HCT116 (cell line): ENCODE results near the gene IL22RA1. TPM values are rescaled to one million over a fixed set of nuclear protein-coding genes. Genes with fewer than 3 reads are reported as not detected.

Experiments used
- ATAC-seq: fragments of 200-7000 bp; cut with Tn5 transposase; 2 replicates; pipeline ENCODE4 v1.9.1; 2020; ENCODE audit warnings: mild to moderate bottlenecking, moderate library complexity
- BruUV-seq: library from RNA; stranded (reverse); fragments of 400-500 nt; replicated peaks from 2 replicates; lab custom pipeline; 2021; lab: Mats Ljungman, UMichigan
- CTCF ChIA-PET: fragments of 300-600 bp; sonication (Branson Sonifier 250); formaldehyde crosslinking; loops from one replicate; lab custom pipeline; 2021; ENCODE audit warnings: antibody characterized with exemption; lab: Charles Lee
- POLR2A ChIA-PET: fragments of 300-600, 350-600 bp; sonication (Branson Sonifier 250); formaldehyde crosslinking; loops from one replicate; lab custom pipeline; 2021; ENCODE audit warnings: antibody characterized with exemption; lab: Charles Lee
- RAD21 ChIA-PET, 2 experiments: fragments of 300-600 bp; sonication (Branson Sonifier 250); formaldehyde crosslinking; loops; one replicate each; lab custom pipeline; 2023; ENCODE audit warnings: low total read pairs in 2 of 2; ENCODE audit not compliant: uncharacterized antibody in 2 of 2, unreplicated experiment in 2 of 2, low non-redundant PET in 1 of 2; lab: Charles Lee
- DNase-seq: peaks from one replicate; pipeline ENCODE4 v3.0.0-alpha.2; 2010; ENCODE audit warnings: low read depth, low spot score
- H2AFZ ChIP-seq: fragments of 200-600 bp; shearing (Covaris generic), sonication (generic); 2 replicates; pipeline ENCODE4 v1.6.1; 2017; ENCODE audit warnings: low read depth, mixed run types, mixed read lengths, antibody characterized with exemption, low read length; ENCODE audit not compliant: poor library complexity, severe bottlenecking
- H3K27ac ChIP-seq: 2 replicates; pipeline ENCODE4 v1.5.1; 2012; ENCODE audit warnings: low read depth, low read length
- H3K27me3 ChIP-seq: fragments of 200-600 bp; sonication (generic); 2 replicates; pipeline ENCODE4 v1.6.1; 2016; ENCODE audit warnings: mixed run types, low read length, mixed read lengths; ENCODE audit not compliant: insufficient read depth
- H3K36me3 ChIP-seq, 2 experiments: fragments of 200-500 bp in 1 of 2; fragments of 200-600 bp in 1 of 2; sonication (Bioruptor generic) in 1 of 2; sonication (generic) in 1 of 2; 2 replicates each; pipeline versions ENCODE4 v1.5.1 to v1.6.1; 2014 to 2016; ENCODE audit warnings: low read length in 2 of 2, inconsistent platforms in 1 of 2, mixed read lengths in 1 of 2, mixed run types in 1 of 2; ENCODE audit not compliant: insufficient read depth in 2 of 2, control insufficient read depth in 1 of 2
- H3K4me1 ChIP-seq, 2 experiments: fragments of 200-600 bp in 1 of 2; sonication (generic) in 1 of 2; 2 replicates each; pipeline versions ENCODE4 v1.5.1 to v1.6.1; 2012 to 2017; ENCODE audit warnings: low read length in 2 of 2, inconsistent platforms in 1 of 2, mild to moderate bottlenecking in 1 of 2, mixed read lengths in 1 of 2, mixed run types in 1 of 2, moderate library complexity in 1 of 2; ENCODE audit not compliant: insufficient read depth in 2 of 2, control insufficient read depth in 1 of 2
- H3K4me2 ChIP-seq: fragments of 200-600 bp; sonication (generic); 2 replicates; pipeline ENCODE4 v1.6.1; 2017; ENCODE audit warnings: mixed run types, low read length, mixed read lengths
- H3K4me3 ChIP-seq, 2 experiments: fragments of 200-600 bp in 1 of 2; sonication (generic) in 1 of 2; replicated peaks in 1 of 2; 2 replicates each; pipeline ENCODE4 v1.5.1; 2011 to 2016; ENCODE audit warnings: low read length in 2 of 2, control low read depth in 1 of 2, low read depth in 1 of 2, mild to moderate bottlenecking in 1 of 2, mixed read lengths in 1 of 2, mixed run types in 1 of 2
- H3K79me2 ChIP-seq: fragments of 200-600 bp; sonication (generic); 2 replicates; pipeline ENCODE4 v1.6.1; 2017; ENCODE audit warnings: mild to moderate bottlenecking, mixed run types, low read length, moderate library complexity, mixed read lengths; ENCODE audit not compliant: insufficient read depth
- H3K9ac ChIP-seq: fragments of 200-600 bp; sonication (generic); 2 replicates; pipeline ENCODE4 v1.6.1; 2016; ENCODE audit warnings: low read length, mixed read lengths
- H3K9me2 ChIP-seq: fragments of 200-600 bp; sonication (generic), shearing (Covaris generic); 2 replicates; pipeline ENCODE4 v1.6.1; 2017; ENCODE audit warnings: mixed run types, mild to moderate bottlenecking, moderate library complexity; ENCODE audit not compliant: insufficient read depth
- H3K9me3 ChIP-seq, 2 experiments: fragments of 200-500 bp in 1 of 2; fragments of 200-600 bp in 1 of 2; sonication (Bioruptor generic) in 1 of 2; sonication (generic) in 1 of 2; 2 replicates each; pipeline ENCODE4 v1.6.1; 2014 to 2017; ENCODE audit warnings: low read length in 2 of 2, mixed read lengths in 2 of 2, inconsistent platforms in 1 of 2, low read depth in 1 of 2, mild to moderate bottlenecking in 1 of 2, mixed run types in 1 of 2, moderate library complexity in 1 of 2; ENCODE audit not compliant: control insufficient read depth in 1 of 2, insufficient read depth in 1 of 2
- H4K20me1 ChIP-seq: fragments of 200-600 bp; sonication (generic), shearing (Covaris generic); 2 replicates; pipeline ENCODE4 v1.6.1; 2017; ENCODE audit warnings: mixed run types, mild to moderate bottlenecking, moderate library complexity; ENCODE audit not compliant: insufficient read depth
- CBX3 ChIP-seq: IDR thresholded peaks from 2 replicates; pipeline ENCODE4 v1.6.1; 2012; ENCODE audit warnings: low read depth
- EGR1 ChIP-seq: IDR thresholded peaks from 2 replicates; pipeline ENCODE4 v1.6.1; 2012; ENCODE audit warnings: low read depth
- ELF1 ChIP-seq: IDR thresholded peaks from 2 replicates; pipeline ENCODE4 v1.6.1; 2012; ENCODE audit warnings: low read depth, borderline replicate concordance
- EZH2phosphoT487 ChIP-seq: fragments of 200-600 bp; IDR thresholded peaks from 2 replicates; pipeline ENCODE4 v1.6.1; 2018; ENCODE audit warnings: antibody characterized with exemption, borderline replicate concordance
- FOSL1 ChIP-seq: IDR thresholded peaks from 2 replicates; pipeline ENCODE4 v1.6.1; 2012; ENCODE audit warnings: low read depth
- RAD21 ChIP-seq: IDR thresholded peaks from 2 replicates; pipeline ENCODE4 v1.6.1; 2012; ENCODE audit warnings: low read depth, mild to moderate bottlenecking
- SIN3A ChIP-seq: IDR thresholded peaks from 2 replicates; pipeline ENCODE4 v1.6.1; 2012; ENCODE audit warnings: low read depth
- TCF7L2 ChIP-seq: IDR thresholded peaks from 2 replicates; pipeline ENCODE4 v1.7.0; 2011; ENCODE audit warnings: borderline replicate concordance, inconsistent platforms; ENCODE audit not compliant: insufficient read depth, insufficient read length; ENCODE audit errors: extremely low read depth
- intact Hi-C: fragments of 100-400 bp; cut with micrococcal nuclease; formaldehyde crosslinking; loops from 2 replicates; pipeline ENCODE4 v1.10.0; 2022
- total RNA-seq: library from RNA; stranded (reverse); gene quantifications from one replicate; pipeline ENCODE4 v1.2.1, GENCODE V29; 2021; ENCODE audit not compliant: unreplicated experiment
- TF ChIP-seq, protein P1 (sequence below), 3 experiments: fragments of 200-600 bp in 1 of 3; sonication (generic) in 1 of 3; IDR thresholded peaks in 2 of 3; conservative IDR thresholded peaks in 1 of 3; 2 replicates each; pipeline ENCODE4 v1.5.1; 2012 to 2017; ENCODE audit warnings: low read depth in 2 of 3, low read length in 2 of 3, antibody characterized with exemption in 1 of 3, borderline replicate concordance in 1 of 3, control low read depth in 1 of 3, mild to moderate bottlenecking in 1 of 3, mixed read lengths in 1 of 3, mixed run types in 1 of 3, moderate library complexity in 1 of 3; ENCODE audit not compliant: insufficient read depth in 1 of 3
- TF ChIP-seq, protein P2 (sequence below): IDR thresholded peaks from 2 replicates; pipeline ENCODE4 v1.6.1; 2011; ENCODE audit warnings: mild to moderate bottlenecking, low read length, moderate library complexity; ENCODE audit not compliant: insufficient replicate concordance; ENCODE audit errors: extremely low read depth
- TF ChIP-seq, protein P3 (sequence below): IDR thresholded peaks from 2 replicates; pipeline ENCODE4 v1.6.1; 2012

IL22RA1 gene
- total RNA-seq, 1 experiment from 2014 or later, result 2.1 TPM

- Histone ChIP-seq H3K4me3 (no peak overlapping the region), H3K79me2 (no peaks in the 10 kb centered on the region), H3K27ac (no peak overlapping the region), H4K20me1 (no peaks in the 10 kb centered on the region), H3K27me3 (no peaks in the 10 kb centered on the region), H3K4me2 (no peak overlapping the region), H3K9me3 (no peaks in the 10 kb centered on the region), H2AFZ (no peak overlapping the region), H3K9ac (no peak overlapping the region), H3K36me3 (no peaks in the 10 kb centered on the region), H3K4me1 (peaks cover 0 to 9% of the 10 kb centered on the region in 2 experiments; a peak in 2 of 4 replicates), H3K9me2 (no peaks in the 10 kb centered on the region)
- BruUV-seq, result no TSS peak
- TF ChIP-seq, protein P1, sequence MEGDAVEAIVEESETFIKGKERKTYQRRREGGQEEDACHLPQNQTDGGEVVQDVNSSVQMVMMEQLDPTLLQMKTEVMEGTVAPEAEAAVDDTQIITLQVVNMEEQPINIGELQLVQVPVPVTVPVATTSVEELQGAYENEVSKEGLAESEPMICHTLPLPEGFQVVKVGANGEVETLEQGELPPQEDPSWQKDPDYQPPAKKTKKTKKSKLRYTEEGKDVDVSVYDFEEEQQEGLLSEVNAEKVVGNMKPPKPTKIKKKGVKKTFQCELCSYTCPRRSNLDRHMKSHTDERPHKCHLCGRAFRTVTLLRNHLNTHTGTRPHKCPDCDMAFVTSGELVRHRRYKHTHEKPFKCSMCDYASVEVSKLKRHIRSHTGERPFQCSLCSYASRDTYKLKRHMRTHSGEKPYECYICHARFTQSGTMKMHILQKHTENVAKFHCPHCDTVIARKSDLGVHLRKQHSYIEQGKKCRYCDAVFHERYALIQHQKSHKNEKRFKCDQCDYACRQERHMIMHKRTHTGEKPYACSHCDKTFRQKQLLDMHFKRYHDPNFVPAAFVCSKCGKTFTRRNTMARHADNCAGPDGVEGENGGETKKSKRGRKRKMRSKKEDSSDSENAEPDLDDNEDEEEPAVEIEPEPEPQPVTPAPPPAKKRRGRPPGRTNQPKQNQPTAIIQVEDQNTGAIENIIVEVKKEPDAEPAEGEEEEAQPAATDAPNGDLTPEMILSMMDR (IDR thresholded peaks at IDR 0.05 in 2 of 3, conservative IDR thresholded peaks at IDR 0.05 in 1 of 3; ENCODE audit: borderline replicate concordance in 1 of 3, insufficient read depth in 1 of 3, low read depth in 2 of 3, low read length in 2 of 3), result peak in 1 of 3 experiments; percentile 11; a peak in 1 of 6 replicates
- TF ChIP-seq RAD21 (peak; percentile 54), FOSL1 (no peak)
- CTCF ChIA-PET, result interaction anchor here (1.3 kb wide), 1 partner anchor 316 kb away, joined by 3 read pairs; no protein-coding TSS in a partner anchor
- DNase-seq, result no peak
- RAD21 ChIA-PET, result no interaction called here
- no peak for ATAC-seq
- POLR2A ChIA-PET, result no interaction called here
- intact Hi-C loops, result no loop called here
Observed at GRCh38 chr1:24074817-24075589, 67.9 kb downstream of the IL22RA1 start.

DNA sequence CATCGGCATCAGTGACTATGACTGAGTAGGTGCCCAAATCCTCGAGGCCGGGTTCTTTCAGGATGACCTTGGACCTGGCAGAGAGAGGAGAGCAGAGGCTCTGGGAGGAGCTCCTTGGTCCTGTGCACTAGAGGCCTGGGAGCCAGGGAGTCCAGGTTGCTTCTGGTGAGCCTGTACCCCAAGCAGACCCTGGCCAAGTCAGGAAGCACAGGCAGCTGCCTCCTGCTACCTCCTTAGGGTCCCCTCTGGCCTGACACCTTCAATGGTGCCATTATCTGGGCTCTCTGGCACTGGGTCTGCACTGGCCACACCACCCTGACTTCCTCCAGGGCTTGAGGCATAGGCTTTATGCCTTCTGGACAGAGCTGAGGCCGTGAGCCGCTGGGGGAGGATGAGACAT, 68.7 kb downstream of the IL22RA1 start:
- H3K9me2 ChIP-seq, result no peaks in the 10 kb centered on the region
- no peak overlapping the region for H3K4me3 ChIP-seq
- no peak overlapping the region for H2AFZ ChIP-seq
- ATAC-seq (no peak), DNase-seq (no peak)
- ChIA-PET POLR2A (no interaction called here), RAD21 (no interaction called here), CTCF (interaction anchor here (0.7 kb wide), 1 partner anchor 76 kb away, joined by 3 read pairs; no protein-coding TSS in a partner anchor)
- no peak for TF ChIP-seq FOSL1
- TF ChIP-seq, protein P2, sequence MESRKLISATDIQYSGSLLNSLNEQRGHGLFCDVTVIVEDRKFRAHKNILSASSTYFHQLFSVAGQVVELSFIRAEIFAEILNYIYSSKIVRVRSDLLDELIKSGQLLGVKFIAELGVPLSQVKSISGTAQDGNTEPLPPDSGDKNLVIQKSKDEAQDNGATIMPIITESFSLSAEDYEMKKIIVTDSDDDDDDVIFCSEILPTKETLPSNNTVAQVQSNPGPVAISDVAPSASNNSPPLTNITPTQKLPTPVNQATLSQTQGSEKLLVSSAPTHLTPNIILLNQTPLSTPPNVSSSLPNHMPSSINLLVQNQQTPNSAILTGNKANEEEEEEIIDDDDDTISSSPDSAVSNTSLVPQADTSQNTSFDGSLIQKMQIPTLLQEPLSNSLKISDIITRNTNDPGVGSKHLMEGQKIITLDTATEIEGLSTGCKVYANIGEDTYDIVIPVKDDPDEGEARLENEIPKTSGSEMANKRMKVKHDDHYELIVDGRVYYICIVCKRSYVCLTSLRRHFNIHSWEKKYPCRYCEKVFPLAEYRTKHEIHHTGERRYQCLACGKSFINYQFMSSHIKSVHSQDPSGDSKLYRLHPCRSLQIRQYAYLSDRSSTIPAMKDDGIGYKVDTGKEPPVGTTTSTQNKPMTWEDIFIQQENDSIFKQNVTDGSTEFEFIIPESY, result no peak
- TF ChIP-seq, protein P3, sequence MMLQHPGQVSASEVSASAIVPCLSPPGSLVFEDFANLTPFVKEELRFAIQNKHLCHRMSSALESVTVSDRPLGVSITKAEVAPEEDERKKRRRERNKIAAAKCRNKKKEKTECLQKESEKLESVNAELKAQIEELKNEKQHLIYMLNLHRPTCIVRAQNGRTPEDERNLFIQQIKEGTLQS, result no peak
- no peak for TF ChIP-seq SIN3A
- TF ChIP-seq EZH2phosphoT487, result no peak
- no peak for TF ChIP-seq CBX3
- TF ChIP-seq TCF7L2, result no peak
- no peak for TF ChIP-seq ELF1
- no peak for TF ChIP-seq EGR1
- H3K4me1 ChIP-seq, result peaks cover 0 to 9% of the 10 kb centered on the region in 2 experiments; a peak in 2 of 4 replicates
- no peaks in the 10 kb centered on the region for H3K27me3 ChIP-seq
- H3K9ac ChIP-seq, result no peak overlapping the region
- H3K9me3 ChIP-seq, result no peaks in the 10 kb centered on the region
- H3K79me2 ChIP-seq, result no peaks in the 10 kb centered on the region
- intact Hi-C loops, result no loop called here
- no peaks in the 10 kb centered on the region for H4K20me1 ChIP-seq
- no peak overlapping the region for H3K27ac ChIP-seq
- no peak overlapping the region for H3K4me2 ChIP-seq
- H3K36me3 ChIP-seq, result no peaks in the 10 kb centered on the region
- BruUV-seq, result no TSS peak
